HG03039 (cell line): Measurements from ENCODE around the gene C1orf115.
"Not testable (repeated sequence)": the region's sequence is repeated elsewhere in the genome, so short reads cannot be mapped to it uniquely, and the experiment has no call there.

Source experiments
- ATAC-seq: cut with Tn5 transposase; IDR thresholded peaks from one replicate; pipeline ENCODE4 v1.9.1; 2021; ENCODE audit warnings: mild to moderate bottlenecking, moderate library complexity; ENCODE audit not compliant: unreplicated experiment

C1orf115 gene

DNA sequence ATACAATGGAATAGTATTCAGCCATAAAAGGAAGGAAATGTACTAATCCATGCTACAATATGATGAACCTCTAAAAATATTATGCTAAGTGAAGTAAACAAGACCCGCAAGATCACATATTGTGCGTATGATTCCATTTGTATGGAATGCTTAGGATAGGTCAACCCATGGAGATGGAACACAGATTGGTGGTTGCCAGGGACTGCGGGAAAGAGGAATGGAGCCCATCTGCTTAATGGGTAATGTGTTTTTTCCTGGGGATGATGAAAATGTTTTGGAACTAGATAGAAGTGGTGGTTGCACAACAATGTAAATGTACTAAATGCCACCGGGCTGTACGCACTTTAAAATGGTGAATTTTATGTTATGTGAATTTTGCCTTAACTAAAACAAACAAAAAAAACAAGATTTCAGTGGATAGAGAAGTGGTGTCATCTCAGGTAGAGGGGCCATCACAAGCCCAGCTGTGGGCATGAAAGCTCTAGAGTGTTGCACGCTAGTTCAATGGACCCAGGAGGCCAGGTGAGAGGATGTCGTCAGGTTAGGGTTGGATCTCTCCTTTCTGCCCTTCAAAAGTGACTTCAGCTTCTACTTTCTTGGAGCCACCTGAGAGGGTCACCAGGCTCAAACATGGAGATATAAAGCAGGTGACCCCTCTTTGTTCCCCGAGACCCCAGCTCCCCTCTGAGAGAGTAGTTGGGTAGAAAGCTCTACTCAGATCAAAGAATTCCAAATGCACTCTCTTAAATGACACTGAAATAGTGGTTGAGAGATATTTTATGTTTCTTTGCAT lies 2.5 kb downstream of the C1orf115 start:
- no peak for ATAC-seq

DNA sequence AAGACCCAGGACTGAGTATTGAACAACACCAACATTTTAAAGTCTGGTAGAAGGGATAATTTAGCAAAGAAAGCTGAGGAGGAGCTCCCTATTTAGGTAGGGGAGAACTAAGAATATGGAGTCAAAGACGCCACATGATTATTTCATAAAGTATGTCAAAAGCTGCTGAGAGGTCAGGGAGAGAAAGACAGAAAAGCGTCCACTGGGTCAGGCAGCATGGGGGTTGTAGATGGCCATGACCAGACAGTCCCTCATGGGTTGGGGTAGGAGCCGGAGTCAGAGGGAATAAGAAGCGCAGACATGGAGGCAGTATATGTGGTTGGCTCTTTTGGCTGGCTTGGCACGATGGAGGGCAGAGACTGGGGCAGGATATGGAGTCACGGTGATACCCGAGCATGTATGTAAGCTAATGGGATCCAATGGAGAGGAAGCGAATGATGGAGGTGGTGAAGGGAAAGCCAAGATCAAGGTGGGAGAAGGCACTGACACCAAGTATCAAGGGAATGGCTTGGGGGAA lies 4.8 kb downstream of the C1orf115 start:
- no peak for ATAC-seq

DNA sequence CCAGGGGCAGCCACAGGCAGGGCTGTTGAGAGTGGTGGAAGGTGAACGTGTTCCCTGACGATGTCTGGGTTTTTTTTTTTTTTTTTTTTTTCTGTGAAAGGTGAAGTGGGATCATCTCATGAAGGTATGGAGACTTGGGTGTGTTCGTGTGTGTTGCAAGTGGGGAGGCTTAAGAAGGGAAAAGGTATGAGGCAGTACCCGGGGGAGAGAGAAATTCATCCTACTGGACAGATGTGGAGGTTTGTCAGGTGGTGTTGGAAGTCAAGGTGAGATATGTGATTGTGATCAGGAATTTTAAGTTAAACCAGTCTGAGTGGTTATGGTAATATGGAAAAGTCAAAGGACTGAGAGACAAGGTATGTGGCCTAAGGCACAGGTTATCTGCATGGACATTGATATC lies 5.3 kb downstream of the C1orf115 start:
- no peak for ATAC-seq

DNA sequence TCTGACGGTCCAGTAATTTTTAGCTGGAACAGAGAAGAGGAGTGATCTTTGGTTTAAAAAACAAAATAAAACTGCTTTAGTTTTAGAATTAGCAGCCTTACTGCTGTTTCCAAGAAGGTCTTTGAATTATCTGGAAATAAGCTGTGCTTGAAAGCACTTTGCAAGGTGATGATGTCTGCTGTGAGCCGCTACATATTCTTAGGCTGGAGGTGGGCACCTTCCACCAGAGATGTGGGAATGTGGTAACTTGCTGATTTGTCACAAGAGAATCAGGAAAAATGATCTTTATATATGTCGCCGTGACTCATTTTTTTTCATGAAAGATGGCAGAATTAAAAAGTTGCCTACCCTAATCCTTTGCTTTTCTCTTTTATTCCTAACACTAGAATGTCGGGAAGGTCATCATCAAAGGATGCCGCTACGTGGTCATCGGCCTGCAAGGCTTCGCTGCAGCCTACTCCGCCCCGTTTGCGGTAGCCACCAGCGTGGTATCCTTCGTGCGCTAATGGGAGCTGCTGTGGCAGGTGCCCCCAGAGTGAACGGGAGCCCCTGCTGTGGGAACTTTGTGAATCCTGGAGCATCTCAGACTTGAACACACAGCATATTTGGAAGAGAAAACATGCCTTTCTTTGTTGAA lies 6.2 kb downstream of the C1orf115 start:
- no peak for ATAC-seq

DNA sequence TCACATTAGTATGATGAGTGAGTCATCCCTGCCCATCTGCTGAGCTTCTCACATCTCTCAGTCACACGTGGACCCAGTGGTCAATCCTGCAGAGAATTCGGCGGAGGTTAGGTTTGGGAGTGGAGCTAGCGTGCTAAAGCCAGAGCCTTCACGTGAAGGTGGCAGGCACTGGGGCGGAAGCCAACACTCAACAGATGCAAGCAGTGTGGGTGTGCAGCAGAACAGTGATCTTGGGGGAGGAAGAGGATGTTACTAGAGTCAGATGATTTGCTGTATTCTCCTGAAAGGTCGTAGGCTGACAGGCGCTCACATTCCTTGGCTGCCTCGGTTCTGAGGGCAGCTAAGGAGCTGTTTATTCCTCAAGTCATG lies 6.7 kb downstream of the C1orf115 start:
- ATAC-seq: no peak

DNA sequence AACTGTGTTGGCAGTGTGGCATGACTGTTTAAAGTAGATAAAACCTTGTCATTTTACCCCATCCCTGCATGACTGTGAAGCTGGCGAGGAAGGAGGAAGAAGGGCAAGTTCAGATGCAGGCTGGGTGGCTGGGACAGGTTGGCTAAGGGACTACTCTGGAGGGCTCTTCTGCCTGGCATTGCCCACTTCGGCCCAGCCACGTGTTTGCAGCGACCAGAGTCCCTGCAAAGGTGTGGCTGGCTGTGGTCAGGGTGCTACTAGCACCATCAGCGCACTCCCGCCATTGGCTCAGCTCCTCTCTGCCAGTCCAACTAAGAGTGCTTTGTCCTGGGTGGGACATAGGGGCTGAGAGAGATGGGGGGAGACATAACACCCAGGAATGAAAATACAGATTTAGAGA lies 7.2 kb downstream of the C1orf115 start:
- ATAC-seq: no peak

DNA sequence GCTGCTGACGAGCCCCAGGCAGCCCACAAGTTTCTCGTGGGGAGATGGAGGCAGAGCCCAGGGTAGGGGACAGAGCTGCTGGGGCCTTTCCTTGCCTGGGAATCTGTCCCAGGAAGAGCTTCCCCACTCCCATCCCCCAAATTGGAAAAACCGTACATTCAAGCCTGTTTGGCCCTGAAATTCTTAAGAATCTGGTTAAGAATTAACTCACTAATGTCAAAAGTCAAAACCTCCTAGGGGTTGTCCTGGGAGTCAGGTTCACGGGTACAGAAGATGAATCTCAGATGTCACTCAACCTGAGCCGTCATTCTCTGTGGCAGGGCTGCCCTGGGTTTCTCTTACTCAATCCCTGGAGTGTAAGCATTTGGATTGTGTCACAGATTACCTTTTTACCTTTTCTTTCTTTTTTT lies 8.4 kb downstream of the C1orf115 start:
- ATAC-seq: no peak

DNA sequence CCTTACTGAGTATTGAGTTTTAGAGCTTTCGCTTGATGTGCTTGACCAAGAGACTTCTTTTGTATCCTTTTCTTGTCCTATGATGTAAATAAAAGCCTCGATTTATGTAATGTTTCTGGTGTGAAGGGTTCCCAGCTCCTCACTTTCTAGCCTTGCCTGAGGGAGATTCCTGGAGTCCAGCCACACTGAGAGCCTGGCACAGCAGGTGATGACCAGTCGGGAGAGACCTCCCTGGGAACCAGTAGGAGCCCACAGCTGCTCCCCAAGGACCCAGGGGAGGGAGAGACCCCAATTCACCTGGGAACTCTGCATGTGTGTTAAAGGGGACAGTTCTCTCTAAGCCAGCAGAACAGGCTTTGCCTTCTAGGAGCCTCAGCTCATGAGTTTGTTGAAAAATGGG lies 8.9 kb downstream of the C1orf115 start:
- ATAC-seq: no peak

DNA sequence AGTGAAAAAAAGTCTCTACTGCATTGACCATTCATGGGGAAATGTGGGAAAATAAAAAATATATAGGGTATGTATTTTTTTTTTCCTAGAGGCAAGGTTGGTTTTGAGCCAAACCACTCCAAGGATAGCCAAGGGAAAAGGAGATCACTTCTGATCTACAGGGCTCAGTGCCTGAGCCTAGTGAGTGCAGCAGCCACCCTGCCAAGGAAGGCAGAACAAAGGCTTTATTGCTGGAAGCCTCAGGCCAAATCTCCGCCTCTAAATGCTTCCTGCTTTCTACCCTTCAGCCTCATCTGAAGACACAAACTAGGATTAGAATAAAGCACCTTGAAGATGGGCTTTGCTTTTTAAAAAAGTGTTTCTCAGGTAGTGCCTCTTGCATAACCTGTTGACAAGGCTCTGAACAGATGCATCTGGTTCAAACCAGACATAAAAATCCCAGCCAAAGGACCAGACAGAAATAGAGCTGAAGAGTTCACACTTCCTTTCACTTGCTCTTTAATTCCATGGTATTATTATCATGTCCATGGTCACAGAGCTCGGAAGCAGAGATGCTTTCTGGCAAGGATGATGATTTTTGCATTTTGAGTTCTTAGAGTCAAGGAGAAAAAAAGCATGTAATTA lies 10.5 kb downstream of the C1orf115 start:
- ATAC-seq: no peak

DNA sequence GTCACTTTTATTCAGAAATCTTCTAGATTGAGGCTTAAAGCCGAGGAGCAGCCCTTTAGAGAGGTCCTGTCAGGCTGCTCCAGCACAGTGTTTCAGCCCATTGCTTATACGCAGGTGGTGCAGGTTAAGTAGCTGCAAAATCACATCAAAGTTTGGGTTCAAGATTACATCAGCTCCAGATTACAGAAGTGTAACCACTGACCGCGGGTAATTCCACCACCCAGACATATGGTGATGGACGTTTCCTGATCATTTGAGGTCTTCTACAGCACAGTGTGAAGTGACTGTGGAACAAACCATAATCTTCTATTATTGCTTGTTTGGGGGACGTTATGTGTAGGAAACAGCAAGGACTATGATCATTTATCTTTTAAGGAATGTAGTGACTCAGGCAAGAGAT lies 11.8 kb downstream of the C1orf115 start:
- no peak for ATAC-seq

DNA sequence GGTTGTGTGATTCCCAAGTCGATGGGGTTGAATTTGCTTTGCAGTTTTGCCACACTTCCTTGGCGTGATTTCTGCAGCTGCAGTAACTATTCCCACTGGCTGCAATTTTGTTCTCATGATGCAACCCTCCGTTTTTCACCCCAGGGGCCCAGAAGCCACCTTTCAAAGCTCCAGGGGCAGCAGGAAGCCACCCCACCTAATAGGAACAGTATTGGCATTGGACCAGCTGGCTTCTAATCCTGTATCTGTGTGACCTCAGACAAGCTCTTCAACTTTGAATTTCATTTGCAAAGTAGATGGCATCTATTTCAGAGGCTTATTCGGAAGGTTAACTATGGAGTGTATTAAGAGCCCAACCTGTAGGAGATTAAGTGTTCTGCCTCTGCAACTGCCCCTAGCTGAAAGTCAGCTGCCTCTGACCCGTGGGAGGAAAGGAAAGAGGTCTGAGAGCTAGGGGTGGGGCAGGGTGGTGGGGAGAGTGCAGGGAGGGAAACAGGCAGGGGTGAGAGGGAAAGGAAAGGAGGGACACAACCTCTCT lies 12.6 kb downstream of the C1orf115 start:
- no peak for ATAC-seq

DNA sequence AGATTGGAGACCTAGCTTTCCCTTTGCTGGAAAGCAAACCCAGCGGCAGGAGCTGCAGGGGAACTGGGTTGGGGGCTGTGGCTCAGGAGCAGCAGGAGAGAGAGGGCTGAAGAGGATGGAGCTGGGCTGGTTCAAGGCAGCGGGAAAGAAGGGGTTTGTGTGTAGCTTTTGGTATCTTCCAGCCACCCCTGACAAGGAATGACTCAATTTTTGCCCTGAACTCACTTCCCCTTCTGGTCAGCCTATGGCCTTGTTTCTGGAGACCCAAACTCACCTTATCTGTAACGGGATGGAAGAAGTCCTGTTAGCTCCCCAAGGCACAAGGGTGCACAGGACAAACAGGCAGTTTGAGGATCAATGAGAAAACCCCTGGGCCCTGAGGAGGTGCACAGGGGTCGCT lies 13.1 kb downstream of the C1orf115 start:
- ATAC-seq: no peak

DNA sequence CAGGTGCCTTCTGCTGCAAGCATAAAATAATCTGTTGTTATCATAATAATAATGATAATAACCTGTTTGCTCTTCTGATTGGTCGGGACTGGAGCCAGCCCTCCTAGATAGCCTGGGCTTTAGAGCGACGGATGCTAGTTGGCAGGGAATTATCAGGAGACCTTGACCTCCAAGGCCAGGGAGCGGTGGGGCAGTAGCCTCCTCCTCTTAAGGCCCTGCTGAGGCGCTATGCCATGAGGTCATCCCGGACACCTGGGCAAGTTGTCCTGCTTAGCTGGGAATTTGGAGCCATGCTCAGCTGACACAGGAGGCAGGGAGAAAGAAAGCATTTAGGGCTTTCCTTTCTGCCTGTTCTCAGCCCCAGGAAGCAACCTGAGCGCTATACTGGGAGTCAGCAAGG lies 15.6 kb downstream of the C1orf115 start:
- ATAC-seq: no peak

DNA sequence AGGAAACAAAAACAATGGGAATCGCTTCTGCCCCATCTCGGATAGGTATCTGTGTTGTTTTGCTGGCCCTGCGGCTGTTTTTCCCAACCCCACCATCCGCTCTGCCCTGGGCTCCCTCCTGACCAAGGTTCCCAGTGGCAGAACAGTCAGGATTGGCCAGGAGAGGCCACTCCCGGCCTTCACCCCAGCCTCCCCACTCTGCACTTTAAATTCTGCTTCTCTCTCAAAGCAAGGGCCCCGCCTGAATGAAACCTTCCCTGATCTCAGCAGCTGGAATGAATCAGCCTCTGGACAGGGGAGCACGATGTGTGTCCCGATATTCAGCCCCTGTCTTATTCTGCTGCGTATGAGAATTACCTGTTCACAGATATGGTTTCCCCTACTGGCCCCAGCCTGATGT lies 16.3 kb downstream of the C1orf115 start:
- ATAC-seq: no peak

DNA sequence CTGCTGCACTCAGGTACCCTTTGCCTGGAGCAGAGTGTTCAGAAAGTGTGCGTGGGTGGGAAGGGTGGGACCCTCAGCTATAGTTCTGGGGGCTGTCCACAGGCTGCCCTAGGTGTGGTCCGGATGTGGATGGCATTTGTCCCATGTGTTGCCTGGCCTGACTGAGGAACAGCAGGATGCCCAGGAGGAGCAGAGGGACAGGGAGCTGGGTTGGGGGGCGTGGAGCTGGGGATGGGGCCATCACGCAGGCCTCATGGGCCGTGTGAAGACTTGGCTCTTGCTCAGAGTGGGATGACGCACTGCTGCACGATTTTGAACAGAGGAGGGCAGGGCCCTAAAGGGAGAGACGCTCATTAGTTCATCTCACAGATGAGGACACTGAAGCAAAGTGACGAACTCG lies 17.0 kb downstream of the C1orf115 start:
- ATAC-seq: no peak

DNA sequence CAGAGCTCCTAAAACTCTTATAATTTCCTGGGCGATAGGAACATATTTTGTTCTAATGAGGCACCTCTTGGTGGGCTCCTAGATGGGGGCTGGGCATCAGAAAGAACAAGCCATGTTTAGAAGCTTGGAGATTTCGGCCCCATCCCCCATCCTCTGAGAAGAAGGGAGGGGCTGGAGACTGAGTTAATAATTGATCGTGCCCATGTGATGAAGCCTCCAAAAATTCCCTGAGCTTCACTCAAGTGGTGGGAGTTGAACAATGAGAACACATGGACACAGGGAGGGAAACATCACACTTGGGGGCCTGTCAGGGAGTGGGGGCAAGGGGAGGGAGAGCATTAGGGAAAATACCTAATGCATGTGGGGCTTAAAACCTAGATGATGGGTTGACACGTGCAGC lies 18.1 kb downstream of the C1orf115 start:
- no peak for ATAC-seq

DNA sequence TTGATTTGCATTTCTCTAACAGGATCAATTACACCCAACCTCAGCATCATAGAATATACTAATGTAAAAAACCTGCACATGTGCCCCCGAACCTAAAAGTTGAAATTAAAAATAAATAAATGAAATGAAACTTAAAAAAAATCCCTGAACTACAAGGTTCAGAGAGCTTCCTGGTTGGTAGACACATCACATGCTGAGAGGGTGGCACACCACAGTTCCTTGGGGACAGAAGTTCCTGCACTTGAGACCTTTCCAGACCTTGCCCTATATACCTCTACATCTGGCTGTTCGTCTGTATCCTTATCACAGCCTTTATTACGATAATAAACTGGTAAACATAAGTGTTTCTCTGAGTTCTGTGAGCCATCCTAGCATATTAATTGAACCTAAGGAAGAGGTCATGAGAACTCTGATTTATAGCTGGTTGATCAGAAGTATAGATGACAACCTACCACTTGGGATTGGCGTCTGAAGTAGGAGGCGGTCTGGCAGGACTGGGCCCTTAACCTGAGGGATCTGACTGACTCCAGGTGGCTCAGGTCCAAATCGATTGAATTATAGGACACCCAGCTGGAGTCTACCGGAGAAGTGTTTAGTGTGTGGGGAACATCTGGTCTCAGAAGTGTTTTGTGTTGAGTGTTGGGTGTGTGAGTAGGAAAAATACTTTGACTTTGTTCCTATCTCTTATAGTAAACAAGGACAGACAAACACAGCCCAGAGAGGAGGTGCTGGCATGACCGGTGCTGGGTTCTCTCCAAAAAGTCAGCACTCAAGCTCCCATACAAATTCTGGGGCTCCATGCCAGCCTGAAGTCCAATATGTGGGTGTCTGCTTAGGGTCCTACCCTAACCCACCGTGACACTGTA lies 19.0 kb downstream of the C1orf115 start:
- ATAC-seq: no peak

DNA sequence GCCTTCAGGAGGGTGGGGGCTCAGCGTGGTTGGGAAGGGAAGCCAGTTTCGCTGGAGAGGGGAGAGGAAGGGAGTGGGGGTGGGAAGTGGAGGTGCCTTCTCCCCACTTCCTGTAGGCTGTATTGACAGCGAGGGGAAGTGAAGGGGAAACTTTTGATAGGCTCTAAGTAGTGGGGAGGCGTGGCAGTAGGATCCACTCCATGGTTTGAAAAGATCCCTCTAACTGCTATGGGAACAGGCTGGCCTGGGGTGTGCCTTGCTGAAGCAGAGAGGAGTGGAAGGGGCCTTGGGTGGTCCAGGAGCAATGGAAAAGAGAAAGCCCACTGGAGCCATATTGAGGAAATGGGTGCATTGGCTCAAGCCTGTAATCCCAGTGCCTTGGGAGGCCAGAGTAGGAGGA lies 20.2 kb downstream of the C1orf115 start:
- ATAC-seq: no peak

DNA sequence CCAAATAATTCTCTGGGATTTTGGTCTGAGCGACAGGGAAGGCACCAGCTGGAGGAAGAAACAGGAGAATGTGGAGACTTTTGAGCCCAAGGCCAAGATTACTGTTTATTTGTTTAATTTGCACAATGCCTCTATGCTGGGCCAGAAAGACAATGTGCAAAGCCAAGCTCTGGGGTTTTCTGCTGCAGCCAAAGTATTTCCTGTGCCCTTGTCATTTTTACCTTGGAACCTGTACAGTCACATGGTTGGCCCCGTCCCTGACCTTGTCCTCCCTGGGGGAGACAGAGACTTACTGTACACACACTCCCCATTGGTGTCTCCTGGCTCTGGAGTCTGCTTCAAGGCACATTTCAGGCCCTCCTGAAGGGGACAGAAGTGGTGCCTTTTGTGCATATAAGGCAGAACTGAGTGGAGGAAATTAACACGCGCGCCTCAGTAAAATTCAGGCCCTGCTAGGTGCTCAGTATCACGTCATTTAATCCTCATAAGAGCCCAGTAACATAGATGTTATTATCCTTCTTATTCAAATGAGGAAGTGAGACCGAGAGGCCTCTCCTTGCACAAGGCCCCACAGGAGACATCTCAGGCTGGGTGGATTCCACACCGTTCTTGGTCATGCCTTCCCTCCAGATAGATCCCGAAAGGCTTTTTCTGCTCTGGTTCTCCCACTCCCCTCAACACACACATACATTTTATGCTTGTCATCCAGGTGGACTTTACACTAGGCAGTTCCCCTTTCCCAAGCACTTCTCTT lies 21.1 kb downstream of the C1orf115 start:
- peak; percentile 84 for ATAC-seq

DNA sequence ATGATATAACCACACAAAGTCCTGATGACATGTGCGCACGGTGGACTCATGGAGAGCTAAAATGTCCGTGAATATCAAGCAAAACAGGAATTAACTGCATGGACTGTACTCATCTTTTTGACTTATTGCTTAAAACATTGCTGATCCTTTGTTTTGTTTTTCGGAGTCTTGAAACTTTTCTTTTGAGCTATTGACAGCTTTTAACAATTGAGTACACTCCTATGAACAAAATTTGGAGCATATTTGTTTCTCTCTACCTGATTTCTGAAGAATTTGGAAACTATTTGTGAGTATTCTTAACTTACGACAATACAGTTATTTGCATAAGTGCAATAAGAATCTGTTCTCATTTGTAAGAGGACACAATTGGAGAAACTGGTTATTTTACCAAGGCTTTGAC lies 25.8 kb downstream of the C1orf115 start:
- ATAC-seq: not testable (repeated sequence)
